GM11168 (cell line): ENCODE data around the gene SH3GL1.

Source experiments
- in situ Hi-C: fragments of 300-500 bp; cut with MboI; formaldehyde crosslinking; loops from one replicate; pipeline ENCODE4 v1.12.0; 2022; ENCODE audit warnings: low sequenced_read_pairs; ENCODE audit not compliant: unreplicated experiment

Gene SH3GL1

GRCh38 chr19:4366666-4367335, 33.5 kb downstream of the SH3GL1 start:
- in situ Hi-C loops = no loop called here

- in situ Hi-C loops = no loop called here
Measured at GRCh38 chr19:4365791-4366665, 34.3 kb downstream of the SH3GL1 start.

GRCh38 chr19:4365341-4365740, 35.0 kb downstream of the SH3GL1 start:
- in situ Hi-C loops = no loop called here

- in situ Hi-C loops = no loop called here
Measured at GRCh38 chr19:4363571-4364304, 36.6 kb downstream of the SH3GL1 start.

GRCh38 chr19:4362831-4363545, 37.4 kb downstream of the SH3GL1 start:
- in situ Hi-C loops = no loop called here

- in situ Hi-C loops = no loop called here
Measured at GRCh38 chr19:4362101-4362828, 38.1 kb downstream of the SH3GL1 start.

- in situ Hi-C loops = no loop called here
Measured at GRCh38 chr19:4361152-4362046, 38.9 kb downstream of the SH3GL1 start.

- in situ Hi-C loops = no loop called here
Measured at GRCh38 chr19:4360641-4361151, 39.7 kb downstream of the SH3GL1 start.

GRCh38 chr19:4360081-4360569, 40.2 kb downstream of the SH3GL1 start:
- in situ Hi-C loops = no loop called here

- in situ Hi-C loops = no loop called here
Measured at GRCh38 chr19:4359627-4360000, 40.7 kb downstream of the SH3GL1 start.

GRCh38 chr19:4358709-4359626, 41.4 kb downstream of the SH3GL1 start:
- in situ Hi-C loops = no loop called here

- in situ Hi-C loops = no loop called here
Measured at GRCh38 chr19:4357921-4358326, 42.4 kb downstream of the SH3GL1 start.

- in situ Hi-C loops = no loop called here
Measured at GRCh38 chr19:4357095-4357797, 43.1 kb downstream of the SH3GL1 start.

GRCh38 chr19:4354897-4355296, 45.5 kb downstream of the SH3GL1 start:
- in situ Hi-C loops = loop anchor here (5.0 kb wide), 1 partner anchor 88 kb away; no protein-coding TSS in a partner anchor

GRCh38 chr19:4354282-4354681, 46.1 kb downstream of the SH3GL1 start:
- in situ Hi-C loops = loop anchor here (5.0 kb wide), 1 partner anchor 87 kb away; no protein-coding TSS in a partner anchor

GRCh38 chr19:4352701-4353121, 47.6 kb downstream of the SH3GL1 start:
- in situ Hi-C loops = loop anchor here (5.0 kb wide), 1 partner anchor 85 kb away; no protein-coding TSS in a partner anchor
